NCI-H1092 treated with DMSO at 0.1 percent for 48 hours (cell line): ENCODE results near the gene GUCA1A.
"Not testable (repeated sequence)": the region's sequence is repeated elsewhere in the genome, so short reads cannot be mapped to it uniquely, and the experiment has no call there.

Source experiments
- DNase-seq: peaks from one replicate; lab custom pipeline; 2025; lab: John Stamatoyannopoulos, UW

Gene GUCA1A

DNA sequence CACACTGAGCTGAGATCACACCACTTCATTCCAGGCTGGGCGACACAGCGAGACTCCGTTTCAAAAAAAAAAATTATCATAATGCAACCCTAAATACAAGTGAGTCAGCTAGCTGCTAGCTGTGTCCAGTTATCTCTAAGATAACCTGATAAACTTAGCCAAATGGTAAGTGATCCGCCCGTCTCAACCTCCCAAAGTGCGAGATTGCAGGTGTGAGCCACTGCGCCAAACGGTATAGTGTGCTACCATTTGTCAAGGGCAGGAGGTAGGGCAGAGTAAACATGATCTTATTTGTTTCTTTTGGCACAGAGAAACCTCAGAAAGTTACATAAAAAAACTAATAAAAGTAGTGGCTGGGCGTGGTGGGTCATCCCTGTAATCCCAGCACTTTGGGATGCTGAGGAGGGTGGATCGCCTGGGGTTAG is 26.0 kb upstream of the GUCA1A start:
- no peak for DNase-seq

DNA sequence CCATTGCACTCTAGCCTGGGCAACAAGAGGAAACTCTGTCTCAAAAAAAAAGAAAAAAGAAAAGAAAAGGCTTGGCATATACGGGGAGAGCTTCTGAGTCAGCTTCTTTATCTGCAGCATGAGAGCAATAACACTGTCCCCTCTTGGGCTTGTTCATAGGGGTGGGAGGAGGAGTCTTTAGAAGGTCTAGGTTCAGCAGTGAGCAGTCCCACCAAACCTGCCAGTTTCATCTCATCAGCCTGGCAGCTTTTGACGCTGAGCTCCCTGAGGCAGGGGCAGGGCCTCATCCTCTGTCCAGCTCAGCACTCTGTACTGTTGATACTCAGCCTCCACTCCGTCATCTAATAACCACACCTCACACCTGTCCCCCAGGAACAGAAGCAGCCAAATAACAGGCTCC is 25.1 kb upstream of the GUCA1A start:
- DNase-seq = no peak

DNA sequence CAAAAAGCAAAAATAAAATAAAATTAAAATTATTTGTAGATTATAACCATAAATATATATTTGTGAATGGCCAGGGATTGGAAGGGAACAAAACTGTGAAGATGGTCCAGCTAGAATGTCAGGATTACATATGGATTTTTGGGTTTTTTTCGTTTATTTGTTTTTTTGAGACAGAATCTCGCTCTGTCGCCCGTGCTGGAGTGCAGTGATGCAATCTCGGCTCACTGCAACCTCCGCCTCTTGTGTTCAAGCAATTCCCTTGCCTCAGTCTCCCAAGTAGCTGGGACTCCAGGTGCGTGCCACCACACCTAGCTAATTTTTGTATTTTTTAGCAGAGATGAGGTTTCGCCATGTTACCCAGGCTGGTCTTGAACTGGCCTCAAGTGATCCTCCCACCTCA is 22.9 kb upstream of the GUCA1A start:
- no peak for DNase-seq

DNA sequence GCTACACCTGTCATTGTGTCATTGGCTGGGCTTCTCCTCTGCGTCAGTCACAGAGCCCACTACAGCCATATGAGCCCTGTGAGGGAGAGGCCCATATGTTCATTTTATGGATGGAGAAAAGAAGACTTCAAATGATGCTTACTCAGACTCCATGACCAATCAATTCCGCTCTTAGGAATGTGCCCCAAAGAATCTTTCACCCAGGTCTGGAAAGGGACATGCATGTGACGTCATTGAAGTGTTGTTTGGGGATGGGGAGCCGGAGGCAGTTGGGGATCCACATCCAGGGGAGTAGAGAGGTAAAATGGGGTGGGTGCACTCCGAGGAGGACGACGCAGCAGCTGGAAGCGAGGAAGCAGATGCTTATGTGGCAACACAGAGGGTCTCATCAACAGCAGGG is 21.1 kb upstream of the GUCA1A start:
- DNase-seq = no peak

DNA sequence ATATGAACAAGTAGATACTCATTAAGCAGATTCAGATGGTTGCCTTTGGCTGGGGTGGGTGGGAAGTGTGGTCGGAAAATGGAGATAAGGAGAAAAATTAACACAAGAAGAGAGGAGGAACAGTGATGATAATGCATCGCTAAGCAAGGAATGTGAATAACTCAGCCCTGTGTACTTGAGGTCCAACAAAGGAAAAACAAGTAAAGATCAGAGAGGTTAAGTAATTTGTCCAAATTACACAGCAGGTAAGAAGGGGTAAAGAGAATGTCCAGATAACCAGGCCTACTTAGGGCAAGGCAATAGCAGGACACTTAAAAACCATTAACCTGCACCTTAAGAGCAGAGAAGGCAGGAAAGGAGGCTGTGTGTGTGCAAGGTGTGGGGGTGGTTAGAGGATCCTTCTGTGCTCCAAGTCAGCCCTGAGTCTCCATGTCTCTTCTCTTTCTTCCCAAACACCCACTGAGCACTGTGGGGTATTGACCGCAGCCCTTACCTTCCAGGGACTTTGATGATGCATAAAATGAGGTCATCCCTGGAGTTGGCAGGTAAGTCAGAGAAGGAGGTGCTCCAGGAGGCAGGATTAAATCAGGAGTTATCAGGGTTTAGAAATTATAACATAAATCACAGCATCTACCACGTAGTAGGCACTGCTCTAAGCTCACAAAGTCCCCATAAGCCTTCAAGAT is 20.5 kb upstream of the GUCA1A start:
- not testable (repeated sequence) for DNase-seq

DNA sequence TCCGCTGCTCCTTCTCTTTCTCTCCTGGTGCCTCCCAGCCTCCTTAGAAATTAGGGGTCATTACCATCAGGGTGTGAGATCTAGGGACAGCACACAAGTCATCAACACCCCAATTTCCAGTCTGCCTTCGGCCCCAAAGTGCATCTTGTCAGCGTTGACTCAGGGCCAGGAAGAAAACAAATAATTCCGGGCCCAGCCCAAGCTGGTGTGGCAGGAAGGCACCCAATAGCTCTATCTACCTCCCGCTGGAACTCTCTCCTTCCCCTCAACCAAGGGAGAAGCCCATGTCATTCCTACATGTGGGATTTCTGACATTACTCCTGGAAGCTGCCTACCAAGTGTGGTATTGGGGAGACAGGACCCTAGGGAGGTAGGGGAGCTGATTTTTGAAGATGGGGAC is 19.2 kb upstream of the GUCA1A start:
- DNase-seq = no peak

DNA sequence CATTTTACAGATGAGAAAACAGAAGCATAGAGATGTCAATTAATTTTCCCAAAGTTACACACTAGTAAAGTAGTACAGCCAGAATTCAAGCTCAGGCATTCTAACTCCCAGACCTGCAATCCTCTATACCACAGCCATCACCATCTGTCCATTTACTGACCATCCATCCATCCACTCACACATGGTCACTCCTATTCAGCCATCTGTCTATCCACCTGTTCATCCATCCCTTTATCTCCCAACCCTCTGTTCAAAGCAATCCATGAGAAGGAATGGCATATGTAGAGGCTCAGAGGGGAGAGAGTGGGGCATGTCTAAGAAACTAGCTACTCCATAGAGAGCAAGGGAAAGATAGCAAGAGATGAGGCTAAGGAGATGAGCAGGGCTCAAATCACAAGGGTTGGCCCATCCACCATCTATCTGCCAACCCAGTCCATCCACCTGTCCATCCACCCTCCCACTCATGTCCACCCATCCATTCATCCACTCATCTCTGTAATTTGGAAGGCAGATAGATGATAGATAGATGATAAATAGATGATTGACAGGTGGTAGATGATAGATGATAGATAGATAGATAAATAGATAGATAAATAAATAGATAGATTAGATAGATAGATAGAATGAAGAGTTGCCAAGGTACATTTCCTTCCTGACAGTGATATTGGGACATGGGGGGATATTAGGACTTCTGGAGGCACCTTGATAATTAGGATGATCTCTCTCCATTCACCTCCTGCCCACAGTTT is 18.5 kb upstream of the GUCA1A start:
- no peak for DNase-seq

DNA sequence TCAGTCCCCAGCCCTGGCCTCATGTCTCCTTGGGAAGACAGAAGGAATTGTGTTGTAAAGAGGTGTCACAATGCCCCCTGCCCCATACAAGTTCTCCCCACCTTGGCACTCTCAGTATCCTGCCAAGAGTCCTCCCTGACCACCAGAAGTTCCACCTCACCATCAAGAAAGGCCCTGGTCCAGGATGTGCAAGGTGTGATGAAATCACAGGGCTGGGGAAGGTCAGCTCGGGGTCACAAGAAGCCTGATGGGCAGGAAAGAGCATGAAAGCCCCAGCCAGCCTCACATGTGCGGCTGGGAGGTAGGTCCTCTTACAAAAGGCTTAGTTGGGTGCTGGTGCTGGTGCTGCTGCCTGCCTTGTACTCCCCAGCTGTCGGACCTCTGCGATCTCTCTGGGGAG is 17.9 kb upstream of the GUCA1A start:
- DNase-seq = no peak

DNA sequence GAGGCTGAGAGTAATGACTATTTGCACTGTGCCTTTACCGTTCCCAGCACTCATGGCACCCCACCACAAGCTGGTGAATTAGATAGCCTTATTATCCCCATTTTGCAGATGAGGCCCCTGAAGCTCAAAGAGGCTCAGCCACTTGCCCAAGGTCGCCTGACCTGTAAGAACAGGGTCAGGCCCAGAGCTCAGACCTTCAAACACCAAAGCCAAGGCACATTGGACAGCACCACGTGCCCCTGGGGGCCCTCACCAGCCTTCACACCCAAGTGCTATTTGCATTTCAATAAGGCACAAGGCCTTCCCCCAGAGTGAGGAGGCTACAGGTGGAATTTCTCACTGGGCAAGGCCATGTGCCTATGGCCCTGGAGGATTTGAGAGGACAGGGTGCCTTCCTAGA is 16.5 kb upstream of the GUCA1A start:
- no peak for DNase-seq

DNA sequence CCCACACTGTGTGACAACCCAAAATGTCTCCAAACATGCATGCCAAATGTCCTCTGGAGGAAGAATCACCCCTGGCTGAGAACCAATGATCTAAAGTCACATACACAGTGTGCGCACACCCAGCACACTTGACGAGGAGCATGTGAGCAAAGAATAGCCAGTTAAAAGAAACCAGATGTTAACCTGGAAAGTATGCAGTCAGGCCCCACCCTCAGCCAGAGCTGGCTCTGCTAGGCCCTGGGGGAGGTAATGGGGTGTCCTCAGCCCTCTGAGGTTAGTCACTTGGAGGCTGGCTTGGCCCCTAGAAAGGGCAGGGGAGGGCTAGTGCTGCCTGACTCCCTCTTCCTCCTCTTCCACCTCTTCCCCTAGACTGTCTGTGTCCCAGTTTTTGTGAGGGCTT is 15.2 kb upstream of the GUCA1A start:
- no peak for DNase-seq

DNA sequence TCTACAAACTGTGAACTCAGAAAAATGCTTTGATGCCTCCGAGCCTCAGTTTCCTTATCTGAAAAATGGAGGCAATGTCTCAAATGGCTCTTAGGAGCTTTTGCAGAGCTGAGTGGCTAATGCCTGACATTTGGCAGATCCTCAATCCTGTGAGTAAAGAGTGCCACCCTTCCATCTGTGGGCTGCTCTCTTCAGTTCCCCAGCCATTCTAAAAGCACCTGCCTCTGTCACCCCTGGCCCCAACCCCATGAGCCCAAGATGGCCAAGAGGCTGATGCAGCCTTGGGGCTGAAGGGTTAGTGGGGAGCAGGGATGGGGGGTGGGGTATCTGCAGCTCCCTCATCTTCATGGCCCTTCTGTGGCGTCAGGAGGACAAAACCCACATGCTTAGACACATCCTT is 14.5 kb upstream of the GUCA1A start:
- DNase-seq = no peak

DNA sequence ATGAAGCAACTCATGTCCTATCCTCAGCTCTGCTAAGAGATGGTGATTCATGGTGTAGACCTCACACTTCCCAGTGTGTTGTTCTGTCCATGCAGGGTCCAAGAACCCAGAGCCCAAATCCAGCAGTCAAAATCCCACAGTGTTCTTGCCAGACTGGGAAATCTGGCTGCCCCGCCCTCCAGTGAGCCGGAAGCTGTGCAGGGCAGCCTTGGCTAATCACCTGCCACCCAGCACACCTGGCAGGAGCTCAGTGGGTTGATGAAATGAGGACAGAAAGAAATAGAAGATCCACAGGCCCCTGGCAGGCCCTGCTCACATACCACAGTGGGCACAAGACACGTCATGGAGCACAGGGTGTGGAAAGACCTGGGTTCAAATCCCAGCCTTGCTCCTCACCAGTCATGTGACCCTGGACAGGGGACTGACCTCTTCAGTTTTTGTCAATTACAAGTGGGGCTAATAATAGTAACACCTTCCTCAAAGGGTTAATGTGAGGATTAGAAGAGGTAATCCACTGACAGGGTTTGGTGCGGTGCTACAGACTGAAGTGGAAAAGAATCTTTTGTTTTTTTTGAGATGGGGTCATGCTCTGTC is 13.6 kb upstream of the GUCA1A start:
- no peak for DNase-seq

DNA sequence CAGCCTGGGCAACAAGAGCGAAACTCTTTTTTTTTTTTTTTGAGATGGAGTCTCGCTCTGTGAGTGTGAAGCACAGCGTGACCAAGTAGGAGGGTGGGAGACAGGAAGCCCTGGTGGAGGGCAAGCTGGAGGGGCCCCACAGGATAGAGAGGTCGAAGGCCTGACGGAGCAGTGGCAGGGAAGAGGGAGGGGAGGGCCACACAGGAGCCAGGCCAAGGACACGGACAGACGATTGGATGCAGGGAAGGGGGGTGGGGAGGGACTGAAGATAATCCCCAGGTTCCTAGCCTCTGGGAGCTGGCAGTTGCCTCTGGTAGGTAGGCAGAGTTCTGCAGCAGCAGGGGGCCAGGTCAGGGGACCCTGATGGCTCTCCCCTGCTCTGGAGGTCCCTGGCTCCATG is 10.8 kb upstream of the GUCA1A start:
- no peak for DNase-seq

DNA sequence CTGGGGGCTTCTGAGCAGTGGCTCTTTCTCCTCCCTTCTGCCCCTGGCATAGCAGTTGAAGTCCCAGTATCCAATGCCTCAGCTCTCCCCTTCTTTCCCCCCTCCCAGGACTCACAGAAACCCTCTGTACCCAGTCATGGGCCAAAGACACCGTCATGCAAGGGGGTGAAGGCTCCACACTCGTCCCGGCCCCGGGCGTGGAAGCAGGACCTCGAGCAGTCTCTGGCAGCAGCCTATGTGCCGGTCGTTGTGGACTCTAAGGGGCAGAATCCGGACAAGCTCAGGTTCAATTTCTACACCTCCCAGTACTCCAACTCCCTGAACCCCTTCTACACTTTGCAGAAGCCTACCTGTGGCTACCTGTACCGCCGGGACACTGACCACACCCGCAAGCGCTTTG is 10.4 kb upstream of the GUCA1A start:
- no peak for DNase-seq

DNA sequence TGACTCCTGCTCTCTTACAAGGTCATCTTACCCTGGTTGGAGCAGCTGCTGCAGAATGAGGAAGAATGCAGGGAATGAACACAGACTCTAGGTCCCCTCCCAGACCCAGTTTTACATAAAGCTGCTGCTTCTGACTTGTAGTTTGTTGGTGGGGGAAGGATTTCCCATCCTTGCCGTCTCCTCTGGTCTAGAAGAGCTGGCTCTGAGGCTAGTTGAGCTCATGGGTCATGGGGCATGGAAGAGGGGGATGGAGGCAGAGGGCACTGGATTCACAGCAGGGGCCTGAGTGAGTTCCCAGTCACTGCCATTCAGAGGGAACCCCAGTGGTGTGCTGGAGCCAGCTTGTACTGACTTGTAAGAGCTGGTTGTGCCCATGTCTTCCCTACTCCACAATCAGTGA is 9.2 kb upstream of the GUCA1A start:
- DNase-seq = no peak

DNA sequence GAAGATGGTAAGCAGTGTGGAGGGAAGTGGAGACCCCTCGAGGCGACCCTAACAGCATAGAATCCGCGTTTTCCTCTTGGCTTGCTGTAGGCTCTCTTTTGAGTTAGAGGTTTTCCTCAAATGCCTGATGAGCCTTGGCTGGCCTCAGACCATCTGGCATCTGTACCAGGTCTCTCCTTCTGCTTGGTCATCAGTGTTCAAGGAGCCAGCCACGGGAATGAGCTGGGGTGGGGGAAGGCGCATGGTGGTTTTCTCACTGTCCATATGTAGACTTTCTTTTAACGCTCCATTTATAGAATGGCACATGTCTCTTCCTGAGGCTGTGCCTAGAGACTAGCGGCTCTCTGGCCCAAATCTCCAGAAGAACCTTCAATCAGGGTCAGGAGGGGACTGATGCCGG is 8.1 kb upstream of the GUCA1A start:
- DNase-seq = no peak

DNA sequence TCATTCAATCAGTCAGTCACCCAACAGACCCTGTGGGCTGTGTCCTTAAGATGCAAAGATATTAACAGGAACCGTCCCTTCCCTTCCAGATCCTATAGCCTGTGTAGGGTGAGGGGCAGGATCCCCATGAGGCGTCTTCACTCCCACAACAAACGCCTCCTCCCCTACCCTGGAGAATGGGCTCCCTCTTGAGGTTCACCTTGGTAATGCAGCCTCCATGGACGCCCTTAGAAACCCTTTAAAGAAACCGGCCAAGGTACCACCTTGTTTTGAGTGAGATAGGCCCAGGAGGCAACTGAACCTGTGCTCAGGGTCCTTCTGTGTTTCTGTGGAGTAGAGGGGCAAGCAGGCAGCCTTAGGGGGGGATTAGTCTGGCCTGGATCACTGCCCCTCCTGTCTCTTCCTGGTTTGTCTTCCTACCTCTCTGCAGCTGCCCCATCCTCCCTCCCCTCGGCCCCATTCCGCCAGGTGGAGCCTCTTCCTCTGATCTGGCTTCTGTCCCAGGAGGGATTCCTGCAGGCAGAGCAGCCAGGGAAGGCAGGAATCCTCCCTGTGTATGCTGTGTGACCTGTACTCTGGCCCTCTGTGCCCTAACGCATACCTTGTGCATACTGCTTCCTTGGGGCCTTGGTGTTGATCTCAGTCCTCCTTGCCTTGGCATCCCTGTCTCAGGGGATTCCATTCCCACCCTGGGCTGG is 6.6 kb upstream of the GUCA1A start:
- DNase-seq = peak; percentile 66

DNA sequence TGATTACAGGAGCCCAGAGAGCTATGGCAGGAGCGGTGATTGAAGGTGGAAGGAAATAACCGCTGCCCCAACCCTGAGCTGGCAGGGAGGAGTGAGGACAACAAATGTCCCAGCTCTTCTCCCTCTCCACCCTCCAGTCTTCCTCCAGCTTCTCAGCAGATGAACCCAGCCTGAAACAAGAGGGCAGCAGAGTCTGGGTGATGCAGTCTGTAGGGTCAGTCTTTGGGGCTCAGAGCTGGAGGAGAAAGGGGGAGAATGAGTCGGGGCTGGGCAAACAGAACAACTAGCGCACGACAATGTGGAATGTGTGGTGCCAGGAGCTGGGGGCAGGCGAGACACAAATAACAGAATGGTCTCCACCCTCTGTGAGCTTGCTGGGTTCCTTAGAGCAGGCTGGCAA is 4.5 kb upstream of the GUCA1A start:
- no peak for DNase-seq

DNA sequence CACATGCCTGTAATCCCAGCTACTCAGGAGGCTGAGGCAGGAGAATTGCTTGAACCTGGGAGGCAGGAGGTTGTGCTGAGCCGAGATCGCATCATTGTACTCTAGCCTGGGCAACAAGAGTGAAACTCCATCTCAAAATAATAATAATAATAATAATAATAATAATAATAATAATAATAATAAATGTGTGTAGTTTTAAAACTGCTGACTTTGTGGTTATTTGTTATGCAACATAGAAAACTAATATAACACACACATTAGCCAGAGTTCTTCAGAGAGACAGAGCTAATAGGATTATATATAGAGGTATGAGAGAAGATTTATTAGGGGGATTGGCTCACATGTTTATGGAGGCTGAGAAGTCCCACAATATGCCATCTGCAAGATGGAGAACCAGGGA is 3.4 kb upstream of the GUCA1A start:
- not testable (repeated sequence) for DNase-seq

DNA sequence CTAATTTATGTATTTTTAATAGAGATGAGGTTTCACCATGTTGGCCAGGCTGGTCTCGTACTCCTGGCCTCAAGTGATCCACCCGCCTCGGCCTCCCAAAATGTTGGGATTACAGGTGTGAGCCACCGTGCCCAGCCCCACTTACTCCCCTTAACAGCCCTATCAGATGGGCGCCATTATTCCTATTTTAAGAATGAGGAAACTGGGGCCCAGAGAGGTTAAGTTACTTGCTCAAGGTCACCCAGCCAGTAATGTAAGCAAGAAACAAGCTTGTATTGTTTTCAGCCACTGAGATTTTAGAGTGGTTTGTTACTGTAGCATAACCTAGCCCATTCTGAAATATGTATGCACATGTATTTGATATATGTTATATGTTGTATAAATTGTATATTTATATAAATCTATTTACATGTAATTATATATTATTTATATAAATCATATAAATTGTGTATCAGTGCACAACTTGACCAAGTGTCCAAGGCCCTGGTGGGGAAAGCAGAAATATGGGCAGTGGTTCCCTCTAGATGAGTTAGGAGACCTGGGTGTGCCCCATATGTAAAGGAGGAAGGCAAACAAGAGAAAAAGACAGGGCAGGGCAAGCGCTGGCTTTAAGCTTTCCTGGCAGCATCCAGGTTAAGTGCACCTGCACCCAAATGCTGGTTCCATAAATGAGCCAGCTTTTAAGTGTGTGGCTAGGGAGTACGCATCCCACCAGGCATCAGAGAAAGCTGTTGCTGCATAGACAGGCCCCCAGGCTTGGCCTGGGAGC is 1.2 kb upstream of the GUCA1A start:
- no peak for DNase-seq

DNA sequence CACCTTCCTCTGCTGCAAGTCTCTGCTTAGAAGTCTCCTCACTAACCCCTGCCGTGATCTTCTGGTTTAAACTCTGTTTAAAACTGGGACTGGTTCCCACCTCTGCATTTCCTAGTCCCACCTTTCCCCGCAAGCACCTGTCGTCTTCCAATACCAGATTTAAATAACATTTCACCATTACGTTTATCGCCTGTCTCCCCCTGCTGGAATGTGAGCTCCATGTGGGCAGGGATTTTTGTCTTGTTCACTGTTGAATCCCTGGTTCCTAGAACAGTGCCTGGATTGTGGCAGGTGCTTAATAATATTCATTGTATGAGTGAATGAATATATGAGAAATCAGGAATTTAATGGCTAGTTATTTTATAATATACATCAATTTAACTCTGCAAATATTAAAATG is 2.7 kb downstream of the GUCA1A start:
- DNase-seq = no peak

DNA sequence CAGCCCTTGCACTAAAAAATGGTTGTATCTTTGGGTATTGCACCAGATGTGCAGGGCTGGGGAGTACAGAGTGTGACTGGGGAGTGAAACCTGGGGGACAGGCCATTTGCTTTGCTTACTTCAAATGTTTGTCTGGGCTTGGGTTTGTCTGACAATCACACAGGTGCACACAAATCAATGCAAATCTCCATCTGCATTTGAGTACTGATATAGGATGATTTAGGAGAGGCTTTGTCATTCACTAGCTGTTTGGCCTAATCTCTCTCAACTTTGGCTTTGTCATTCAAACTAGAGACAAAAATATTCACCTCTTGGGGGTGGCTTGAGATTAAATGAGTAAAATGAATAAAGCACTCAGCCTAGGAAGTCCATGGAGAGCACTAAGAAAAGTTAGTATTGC is 3.8 kb downstream of the GUCA1A start:
- DNase-seq = no peak
